Measurements from ENCODE around the gene GAN. TPM values are rescaled to one million over a fixed set of nuclear protein-coding genes. Genes with fewer than 3 reads are reported as not detected.

The GAN gene, protein sequence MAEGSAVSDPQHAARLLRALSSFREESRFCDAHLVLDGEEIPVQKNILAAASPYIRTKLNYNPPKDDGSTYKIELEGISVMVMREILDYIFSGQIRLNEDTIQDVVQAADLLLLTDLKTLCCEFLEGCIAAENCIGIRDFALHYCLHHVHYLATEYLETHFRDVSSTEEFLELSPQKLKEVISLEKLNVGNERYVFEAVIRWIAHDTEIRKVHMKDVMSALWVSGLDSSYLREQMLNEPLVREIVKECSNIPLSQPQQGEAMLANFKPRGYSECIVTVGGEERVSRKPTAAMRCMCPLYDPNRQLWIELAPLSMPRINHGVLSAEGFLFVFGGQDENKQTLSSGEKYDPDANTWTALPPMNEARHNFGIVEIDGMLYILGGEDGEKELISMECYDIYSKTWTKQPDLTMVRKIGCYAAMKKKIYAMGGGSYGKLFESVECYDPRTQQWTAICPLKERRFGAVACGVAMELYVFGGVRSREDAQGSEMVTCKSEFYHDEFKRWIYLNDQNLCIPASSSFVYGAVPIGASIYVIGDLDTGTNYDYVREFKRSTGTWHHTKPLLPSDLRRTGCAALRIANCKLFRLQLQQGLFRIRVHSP
- 2.8 TPM for polyA plus RNA-seq (2013, experiment 1 of 2; ENCODE audit: insufficient read length)
- 2.4 TPM for polyA plus RNA-seq (2013, experiment 2 of 2; ENCODE audit: insufficient read length)

- DNase-seq, result peak; percentile 96
Observed at GRCh38 chr16:81314603-81315270, at the start of gene GAN. TSS of gene GAN (plus strand) at chr16:81314962. CDS start at chr16:81315114, 152 bp downstream.

- DNase-seq, result no peak
Observed at GRCh38 chr16:81265052-81265451, 49.7 kb upstream of the GAN start.

DNA sequence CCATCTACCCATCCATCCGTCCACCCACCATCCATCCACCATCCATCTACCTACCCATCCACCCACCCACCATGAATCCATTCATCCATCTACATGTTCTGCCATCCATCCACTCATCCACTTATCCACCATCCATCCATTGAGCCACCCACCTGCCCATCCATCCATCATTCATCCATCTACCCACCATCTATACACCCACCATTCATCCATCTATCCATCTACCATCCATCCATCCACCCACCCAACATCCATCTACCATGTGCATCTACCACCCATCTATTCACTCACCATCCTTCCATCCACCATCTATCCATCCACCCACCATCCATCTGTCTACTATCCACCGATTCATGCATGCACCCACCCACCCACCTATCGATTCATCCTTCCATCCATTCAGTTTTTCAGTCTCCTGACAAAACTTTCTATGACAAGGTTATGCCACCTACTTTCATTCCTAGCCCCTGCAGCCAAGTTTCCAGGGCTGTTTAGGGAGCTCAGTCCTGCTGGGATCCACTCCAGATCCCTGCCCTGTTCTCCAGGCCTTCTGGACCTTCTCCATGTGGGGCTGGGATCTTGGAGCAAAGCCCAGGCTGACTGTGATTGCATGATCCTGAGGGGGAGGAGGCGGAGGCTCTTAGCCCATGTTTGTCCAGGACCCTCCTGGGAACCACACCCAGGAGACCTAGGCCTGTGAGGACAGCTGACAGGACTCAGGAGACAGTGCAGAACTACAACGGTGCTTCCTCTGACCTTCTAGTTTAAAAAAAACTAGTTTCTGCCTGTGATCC is 48.9 kb upstream of the GAN start:
- DNase-seq, result peak; percentile 13

DNA sequence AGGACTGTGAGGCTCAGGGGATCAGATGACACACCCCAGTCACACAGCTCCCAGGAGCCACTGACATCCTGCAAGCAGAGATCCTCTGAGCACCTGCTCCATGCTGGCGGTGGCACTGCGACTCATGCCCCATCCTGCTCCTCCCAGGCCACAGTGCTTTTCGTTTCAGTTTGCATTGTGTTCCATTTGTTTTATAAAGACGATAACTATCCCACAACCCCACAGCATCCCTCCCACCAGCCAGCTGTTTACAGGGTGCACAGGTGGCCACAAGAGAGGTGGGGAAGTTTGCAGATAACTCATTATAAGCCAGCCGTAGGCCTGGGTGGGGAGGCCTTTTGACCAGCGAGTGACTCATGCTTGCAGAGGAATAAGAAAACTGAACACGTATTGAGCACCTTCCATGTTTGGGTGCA is 48.1 kb upstream of the GAN start:
- DNase-seq, result no peak

- no peak for DNase-seq
Observed at GRCh38 chr16:81268509-81268908, 46.3 kb upstream of the GAN start.

- no peak for DNase-seq
Observed at GRCh38 chr16:81273223-81273950, 41.4 kb upstream of the GAN start.

DNA sequence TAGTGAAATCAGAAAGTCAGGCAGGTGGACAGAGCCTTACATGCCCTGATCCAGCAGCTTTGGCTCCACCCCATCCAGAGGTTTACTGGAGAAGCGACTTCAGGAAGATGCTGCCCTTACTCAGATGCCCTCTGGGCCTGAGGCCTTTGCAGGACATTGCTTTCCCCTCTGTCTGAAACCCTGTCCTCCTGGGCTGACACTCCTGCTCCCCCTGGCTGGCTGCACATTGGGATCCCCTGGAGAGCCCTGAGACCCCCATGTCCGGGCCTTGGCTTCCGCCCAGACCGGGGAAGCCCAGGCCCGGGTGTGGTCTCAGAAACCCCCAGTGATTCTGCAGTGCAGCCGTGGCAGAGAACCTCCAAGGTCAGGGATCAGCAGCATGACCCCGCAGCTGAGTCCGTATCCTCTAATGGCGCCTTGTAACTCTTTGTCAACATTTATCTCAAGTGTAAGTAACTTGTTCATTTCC is 39.7 kb upstream of the GAN start:
- no peak for DNase-seq

DNA sequence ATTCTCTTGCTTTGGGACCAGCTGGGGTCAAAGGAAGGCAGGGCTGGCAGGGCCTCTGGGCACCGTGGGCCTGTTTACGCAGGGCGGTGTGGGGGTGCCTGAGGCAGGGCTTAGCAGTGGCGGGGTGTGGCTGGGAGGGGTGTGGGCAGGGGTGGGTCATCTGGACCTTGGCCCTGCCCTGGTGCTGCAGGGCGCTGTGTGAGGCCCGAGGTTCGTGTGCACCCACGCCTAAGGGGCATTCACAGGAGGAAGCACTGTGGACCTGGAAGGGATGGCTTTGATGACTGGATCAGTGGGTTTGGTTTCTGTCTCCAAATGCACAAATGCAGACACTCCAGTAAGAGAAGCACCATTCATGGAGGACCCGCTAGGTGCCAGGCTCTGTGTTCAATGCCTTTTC is 39.0 kb upstream of the GAN start:
- DNase-seq, result no peak

GRCh38 chr16:81276323-81276722 is 38.4 kb upstream of the GAN start:
- no peak for DNase-seq

DNA sequence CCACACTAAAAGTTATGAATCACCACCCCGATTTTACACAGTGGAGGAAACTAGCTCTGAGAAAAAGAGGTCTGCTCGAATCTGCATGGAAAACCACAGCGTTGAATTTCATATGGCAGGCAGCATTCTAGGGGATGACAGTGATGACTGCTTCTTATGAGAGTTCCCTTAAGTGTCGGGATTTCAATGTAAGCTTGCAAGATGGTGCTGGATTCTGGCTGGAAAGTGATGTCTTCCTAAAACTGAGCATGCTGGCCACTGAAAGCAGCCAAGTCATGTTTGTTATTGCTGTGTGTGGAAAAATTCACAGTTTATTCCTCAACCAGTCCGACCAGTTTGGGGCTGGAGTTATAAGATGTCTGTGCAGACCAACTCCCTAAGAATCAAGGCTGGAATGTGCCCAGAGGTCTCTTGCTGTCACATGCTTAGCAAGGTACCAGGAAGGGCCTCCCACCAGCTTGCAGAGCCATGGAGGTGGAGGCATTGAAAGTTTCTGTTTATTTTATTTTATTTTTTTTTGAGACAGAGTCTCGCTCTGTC is 37.2 kb upstream of the GAN start:
- DNase-seq, result no peak

- DNase-seq, result no peak
Observed at GRCh38 chr16:81278526-81278925, 36.2 kb upstream of the GAN start.

- peak; percentile 46 for DNase-seq
Observed at GRCh38 chr16:81279392-81279791, 35.4 kb upstream of the GAN start.

DNA sequence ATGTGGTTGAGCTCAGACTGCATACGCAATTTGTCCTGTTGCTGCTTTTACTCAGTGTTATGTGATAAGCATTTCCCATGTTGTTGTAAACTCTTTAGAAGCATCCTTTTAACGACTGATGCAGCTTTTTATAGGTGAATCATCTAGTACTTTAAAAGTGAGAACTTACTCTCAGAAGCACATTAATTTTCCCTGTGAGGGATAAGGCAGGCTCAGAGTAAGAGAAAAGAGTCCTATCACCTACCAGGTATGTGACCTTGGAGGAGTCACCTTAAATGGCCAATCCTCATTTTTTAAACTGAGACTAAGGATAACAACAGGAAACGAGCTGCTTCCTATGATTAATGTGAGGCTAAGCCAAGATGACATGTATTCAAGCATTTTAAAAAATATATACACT is 34.4 kb upstream of the GAN start:
- no peak for DNase-seq

DNA sequence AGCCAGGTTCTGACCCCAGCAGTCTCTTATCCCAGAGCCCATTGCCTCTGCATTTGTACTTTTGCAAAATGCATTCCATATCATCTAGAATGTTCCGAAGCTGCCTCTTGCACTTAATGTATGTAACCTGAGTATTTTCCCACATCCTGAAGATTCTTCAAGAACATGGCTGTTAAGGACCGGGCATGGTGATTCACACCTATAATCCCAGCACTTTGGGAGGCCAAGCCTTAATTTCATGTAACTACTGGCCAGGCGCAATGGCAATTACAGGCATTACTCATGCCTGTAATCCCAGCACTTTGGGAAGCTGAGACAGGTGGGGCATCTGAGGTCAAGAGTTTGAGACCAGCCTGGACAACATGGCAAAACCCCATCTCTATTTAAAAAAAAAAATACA is 31.7 kb upstream of the GAN start:
- no peak for DNase-seq

GRCh38 chr16:81284995-81285600 is 29.7 kb upstream of the GAN start:
- no peak for DNase-seq

- DNase-seq, result no peak
Observed at GRCh38 chr16:81286190-81286589, 28.6 kb upstream of the GAN start.

GRCh38 chr16:81291117-81291516 is 23.6 kb upstream of the GAN start:
- no peak for DNase-seq

GRCh38 chr16:81292936-81293335 is 21.8 kb upstream of the GAN start:
- DNase-seq, result no peak

GRCh38 chr16:81293909-81294802 is 20.6 kb upstream of the GAN start:
- no peak for DNase-seq

DNA sequence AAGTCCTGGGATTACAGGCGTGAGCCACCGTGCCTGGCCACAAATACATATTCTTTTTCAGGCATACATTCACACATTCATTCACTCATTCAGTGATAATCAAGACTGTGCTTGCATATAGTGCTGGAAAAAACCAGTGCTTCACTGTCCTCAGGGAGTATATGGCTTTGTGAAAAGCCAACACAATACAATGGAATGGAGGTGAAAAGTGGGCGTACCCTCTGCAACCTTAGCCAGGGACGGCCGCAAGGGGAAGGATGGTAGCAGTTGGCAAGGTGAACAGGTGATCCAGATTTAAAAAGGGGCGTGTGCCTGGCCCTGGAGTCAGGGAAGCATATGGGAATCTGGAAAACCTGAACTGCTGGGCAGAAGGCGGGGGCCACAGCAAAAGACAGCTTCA is 18.1 kb upstream of the GAN start:
- DNase-seq, result no peak
